ENCODE measurements around the gene FHIT.

FHIT gene

GRCh38 chr3:60228823-60229222 lies 1022.4 kb downstream of the FHIT start:
- intact Hi-C loops (cut with micrococcal nuclease): no loop called here
- Mint-ChIP-seq H3K9me3 (peaks cover 5% of the 10 kb centered on the region), H3K27ac (no peak overlapping the region), H3K36me3 (ENCODE audit: low read depth) (no peaks in the 10 kb centered on the region), H3K4me3 (no peak overlapping the region), H3K27me3 (no peaks in the 10 kb centered on the region), H3K4me1 (ENCODE audit: low read depth) (no peaks in the 10 kb centered on the region)

GRCh38 chr3:60226912-60227311 lies 1024.3 kb downstream of the FHIT start:
- Mint-ChIP-seq H3K4me1 (ENCODE audit: low read depth) (no peaks in the 10 kb centered on the region), H3K27ac (no peak overlapping the region), H3K36me3 (ENCODE audit: low read depth) (no peaks in the 10 kb centered on the region), H3K4me3 (no peak overlapping the region), H3K9me3 (no peaks in the 10 kb centered on the region), H3K27me3 (no peaks in the 10 kb centered on the region)
- intact Hi-C loops (cut with micrococcal nuclease): no loop called here

DNA sequence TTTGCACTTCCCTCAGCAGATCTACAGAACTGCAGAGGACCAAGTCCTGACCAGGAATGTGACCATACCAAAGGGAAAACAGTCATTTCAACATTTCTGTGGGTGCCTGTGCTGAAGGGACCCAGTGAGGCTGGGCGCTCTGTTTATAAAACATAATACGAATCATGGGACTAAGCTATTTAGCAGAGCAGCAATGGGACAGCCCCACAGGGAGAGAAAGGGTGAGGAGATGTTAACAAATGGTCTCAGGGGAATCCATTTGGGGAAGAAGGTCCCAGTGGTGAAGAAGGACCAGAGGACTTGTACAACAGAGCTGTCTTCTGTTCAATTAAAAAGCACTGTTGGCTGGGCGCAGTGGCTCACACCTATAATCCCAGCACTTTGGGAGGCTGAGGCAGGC lies 1025.4 kb downstream of the FHIT start:
- no peaks in the 10 kb centered on the region for H3K27me3 Mint-ChIP-seq
- H3K27ac Mint-ChIP-seq: no peak overlapping the region
- no peaks in the 10 kb centered on the region for H3K36me3 Mint-ChIP-seq (ENCODE audit: low read depth)
- intact Hi-C loops (cut with micrococcal nuclease): no loop called here
- H3K4me1 Mint-ChIP-seq (ENCODE audit: low read depth): no peaks in the 10 kb centered on the region
- H3K9me3 Mint-ChIP-seq: no peaks in the 10 kb centered on the region
- H3K4me3 Mint-ChIP-seq: no peak overlapping the region

- H3K27me3 Mint-ChIP-seq: no peaks in the 10 kb centered on the region
Measured at GRCh38 chr3:60220768-60221167, 1030.5 kb downstream of the FHIT start.

DNA sequence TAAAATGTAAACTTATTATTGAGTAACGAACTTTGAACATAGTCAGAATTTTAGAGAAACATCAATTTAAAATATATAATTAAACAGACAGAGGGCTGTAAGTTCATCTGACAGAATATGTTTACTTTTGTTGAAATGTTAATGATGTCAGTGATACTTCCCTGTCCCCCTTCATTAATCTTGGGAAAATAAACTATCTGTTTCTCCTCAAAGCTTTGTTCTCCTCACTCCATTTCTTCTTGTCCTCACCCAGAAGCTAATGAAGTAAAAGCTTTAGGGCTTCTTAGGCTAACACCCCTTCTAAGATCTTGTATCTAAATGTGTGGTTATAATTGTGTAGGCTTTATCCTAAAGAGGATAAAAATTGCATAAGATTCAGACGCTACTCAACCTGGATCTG lies 1031.8 kb downstream of the FHIT start:
- Mint-ChIP-seq H3K4me3 (no peak overlapping the region), H3K27ac (no peak overlapping the region), H3K9me3 (no peaks in the 10 kb centered on the region), H3K27me3 (no peaks in the 10 kb centered on the region), H3K4me1 (ENCODE audit: low read depth) (no peaks in the 10 kb centered on the region), H3K36me3 (ENCODE audit: low read depth) (no peaks in the 10 kb centered on the region)
- intact Hi-C loops (cut with micrococcal nuclease): no loop called here

More at GRCh38 chr3:60220768-60221167, 1030.5 kb downstream of the FHIT start:
- no peaks in the 10 kb centered on the region for H3K36me3 Mint-ChIP-seq (ENCODE audit: low read depth)
- no peaks in the 10 kb centered on the region for H3K4me1 Mint-ChIP-seq (ENCODE audit: low read depth)
- intact Hi-C loops (cut with micrococcal nuclease): no loop called here
- H3K4me3 Mint-ChIP-seq: no peak overlapping the region
- H3K9me3 Mint-ChIP-seq: no peaks in the 10 kb centered on the region
- H3K27ac Mint-ChIP-seq: no peak overlapping the region

DNA sequence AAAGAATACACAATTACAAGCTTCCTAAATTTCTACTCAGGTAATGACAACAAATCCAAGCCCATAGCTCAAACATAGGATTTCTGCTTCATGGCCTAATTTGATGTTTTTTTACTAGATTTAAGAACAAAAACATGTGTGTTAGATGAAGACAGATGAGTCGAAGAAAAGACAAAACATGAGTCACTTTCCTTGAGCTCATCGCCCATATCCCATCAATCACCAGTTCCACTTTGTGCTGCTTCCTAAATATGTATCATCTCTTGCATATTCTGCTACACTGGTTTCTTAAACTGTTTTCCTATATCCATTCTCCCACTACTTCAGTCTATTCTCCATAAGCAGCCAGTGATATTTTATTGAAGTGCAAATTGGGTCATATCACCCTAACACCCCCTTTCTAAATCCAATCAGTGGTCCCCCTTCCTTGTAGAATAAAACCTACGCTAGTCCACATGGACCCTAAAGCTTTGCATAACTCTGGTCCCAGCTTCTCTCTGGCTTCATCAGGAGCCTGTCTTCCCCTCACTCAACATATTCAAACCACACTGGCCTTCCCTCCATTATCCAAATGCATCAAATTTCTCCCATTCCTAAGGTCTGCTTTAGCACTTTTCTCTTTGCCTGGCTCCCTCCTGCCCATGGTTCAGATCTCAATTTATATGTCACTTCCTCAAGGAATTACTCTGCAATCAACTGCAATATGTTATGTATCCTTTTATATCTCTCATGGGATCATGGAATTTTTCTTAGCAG lies 1033.9 kb downstream of the FHIT start:
- Mint-ChIP-seq H3K27me3 (no peaks in the 10 kb centered on the region), H3K4me3 (no peak overlapping the region), H3K9me3 (no peaks in the 10 kb centered on the region), H3K36me3 (ENCODE audit: low read depth) (no peaks in the 10 kb centered on the region), H3K27ac (no peak overlapping the region), H3K4me1 (ENCODE audit: low read depth) (no peaks in the 10 kb centered on the region)
- intact Hi-C loops (cut with micrococcal nuclease): no loop called here

- Mint-ChIP-seq H3K27ac (no peak overlapping the region), H3K36me3 (ENCODE audit: low read depth) (no peaks in the 10 kb centered on the region), H3K4me3 (no peak overlapping the region), H3K27me3 (no peaks in the 10 kb centered on the region), H3K9me3 (no peaks in the 10 kb centered on the region), H3K4me1 (ENCODE audit: low read depth) (no peaks in the 10 kb centered on the region)
- intact Hi-C loops (cut with micrococcal nuclease): no loop called here
Measured at GRCh38 chr3:60216462-60217075, 1034.7 kb downstream of the FHIT start.

DNA sequence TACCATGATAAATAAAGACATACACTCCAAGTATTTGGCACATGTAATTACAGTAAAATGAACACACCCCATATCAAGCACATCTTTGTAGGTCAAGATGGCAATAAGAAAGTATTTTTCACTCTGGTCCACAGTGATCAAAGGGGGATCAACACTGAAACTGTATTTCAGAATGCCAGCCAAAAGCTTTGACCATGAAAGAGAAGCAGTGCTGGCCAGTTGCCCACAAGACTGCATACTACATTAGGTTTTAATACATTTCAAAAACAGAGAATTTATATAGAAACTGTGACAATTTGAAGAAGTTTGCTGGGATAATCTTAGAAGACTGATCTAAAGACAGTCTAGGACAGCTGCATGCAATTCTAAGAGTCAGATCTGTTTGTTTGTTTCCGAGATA lies 1035.3 kb downstream of the FHIT start:
- H3K9me3 Mint-ChIP-seq: no peaks in the 10 kb centered on the region
- no peaks in the 10 kb centered on the region for H3K36me3 Mint-ChIP-seq (ENCODE audit: low read depth)
- no peaks in the 10 kb centered on the region for H3K4me1 Mint-ChIP-seq (ENCODE audit: low read depth)
- intact Hi-C loops (cut with micrococcal nuclease): no loop called here
- H3K4me3 Mint-ChIP-seq: no peak overlapping the region
- no peaks in the 10 kb centered on the region for H3K27me3 Mint-ChIP-seq
- H3K27ac Mint-ChIP-seq: no peak overlapping the region

DNA sequence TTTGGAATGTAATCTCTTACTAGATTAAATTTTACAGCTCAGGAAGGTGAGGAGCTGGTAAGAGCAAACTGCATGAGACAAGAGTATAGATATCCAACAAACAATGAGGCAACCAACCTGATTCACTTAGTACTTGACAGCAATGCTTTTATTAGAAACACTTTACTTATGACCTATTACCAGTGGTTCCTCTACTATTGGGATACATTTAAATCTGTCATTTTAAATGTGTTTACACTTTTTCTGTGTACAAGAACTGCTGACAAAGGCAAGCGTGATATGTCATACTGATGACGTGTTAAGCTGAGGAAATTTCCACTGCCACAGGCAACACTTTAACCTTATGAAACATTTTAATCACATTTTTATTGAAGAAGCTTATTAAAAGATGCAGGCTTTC lies 1043.3 kb downstream of the FHIT start:
- Mint-ChIP-seq H3K9me3 (no peaks in the 10 kb centered on the region), H3K27me3 (no peaks in the 10 kb centered on the region), H3K4me3 (no peak overlapping the region), H3K36me3 (ENCODE audit: low read depth) (no peaks in the 10 kb centered on the region), H3K4me1 (ENCODE audit: low read depth) (no peaks in the 10 kb centered on the region), H3K27ac (no peak overlapping the region)
- intact Hi-C loops (cut with micrococcal nuclease): no loop called here

- no peaks in the 10 kb centered on the region for H3K9me3 Mint-ChIP-seq
- H3K4me1 Mint-ChIP-seq (ENCODE audit: low read depth): no peaks in the 10 kb centered on the region
- H3K27me3 Mint-ChIP-seq: no peaks in the 10 kb centered on the region
- H3K27ac Mint-ChIP-seq: no peak overlapping the region
- intact Hi-C loops (cut with micrococcal nuclease): no loop called here
- H3K36me3 Mint-ChIP-seq (ENCODE audit: low read depth): no peaks in the 10 kb centered on the region
- H3K4me3 Mint-ChIP-seq: no peak overlapping the region
Measured at GRCh38 chr3:60206206-60206605, 1045.0 kb downstream of the FHIT start.

DNA sequence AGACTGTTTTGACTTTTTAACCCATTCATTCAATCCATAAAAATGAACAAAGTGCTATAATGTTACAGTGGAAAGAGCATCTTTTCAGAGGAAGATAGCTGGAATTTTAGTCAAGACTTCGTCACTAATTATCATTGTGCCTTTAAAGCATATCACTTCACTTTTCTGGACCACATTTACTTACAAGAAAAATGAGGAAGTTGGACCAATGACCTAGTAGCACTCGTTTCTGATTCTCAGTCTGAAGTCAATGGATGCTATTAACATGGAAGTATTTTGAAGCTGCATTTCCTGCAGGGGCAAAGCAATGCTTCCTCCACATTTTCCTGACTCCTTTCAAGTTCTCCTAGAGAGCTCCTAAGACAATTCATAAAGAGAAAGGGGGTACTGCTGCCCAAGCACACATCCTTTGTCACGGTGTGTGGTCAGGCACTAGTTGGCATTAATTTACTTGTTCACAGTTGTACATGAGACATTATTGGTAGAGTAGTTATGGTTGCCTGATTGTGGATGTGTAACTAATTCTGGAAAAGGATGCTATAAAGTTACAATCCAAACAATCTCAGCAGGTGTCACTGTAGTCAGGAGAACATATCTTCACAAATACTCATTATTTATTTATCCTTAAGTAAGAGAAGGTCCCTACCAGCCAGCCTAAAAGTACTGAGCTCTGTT lies 1049.1 kb downstream of the FHIT start:
- Mint-ChIP-seq H3K27me3 (no peaks in the 10 kb centered on the region), H3K9me3 (no peaks in the 10 kb centered on the region), H3K27ac (no peak overlapping the region), H3K36me3 (ENCODE audit: low read depth) (no peaks in the 10 kb centered on the region), H3K4me3 (no peak overlapping the region), H3K4me1 (ENCODE audit: low read depth) (no peaks in the 10 kb centered on the region)
- intact Hi-C loops (cut with micrococcal nuclease): no loop called here

DNA sequence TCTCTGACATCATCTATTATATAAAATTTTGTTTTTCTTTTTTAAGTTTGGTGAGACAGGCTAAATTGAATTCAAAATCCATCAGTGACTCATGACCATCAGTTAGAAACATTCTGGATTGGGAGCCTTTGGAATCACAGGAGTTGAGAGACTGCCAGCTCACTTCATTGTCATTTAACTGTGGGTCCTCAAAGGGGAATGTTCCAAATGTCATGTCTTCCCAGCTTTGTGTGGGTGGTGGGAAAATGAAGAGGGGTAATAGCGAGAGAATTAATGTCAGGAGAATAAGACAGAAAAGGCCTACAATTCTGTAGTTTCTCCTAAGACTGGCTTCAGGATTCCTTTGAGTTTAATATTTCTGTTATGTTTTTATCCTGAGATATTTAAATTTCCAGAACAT lies 1051.9 kb downstream of the FHIT start:
- intact Hi-C loops (cut with micrococcal nuclease): no loop called here
- Mint-ChIP-seq H3K27ac (no peak overlapping the region), H3K4me3 (no peak overlapping the region), H3K36me3 (ENCODE audit: low read depth) (no peaks in the 10 kb centered on the region), H3K4me1 (ENCODE audit: low read depth) (no peaks in the 10 kb centered on the region), H3K27me3 (no peaks in the 10 kb centered on the region), H3K9me3 (no peaks in the 10 kb centered on the region)

DNA sequence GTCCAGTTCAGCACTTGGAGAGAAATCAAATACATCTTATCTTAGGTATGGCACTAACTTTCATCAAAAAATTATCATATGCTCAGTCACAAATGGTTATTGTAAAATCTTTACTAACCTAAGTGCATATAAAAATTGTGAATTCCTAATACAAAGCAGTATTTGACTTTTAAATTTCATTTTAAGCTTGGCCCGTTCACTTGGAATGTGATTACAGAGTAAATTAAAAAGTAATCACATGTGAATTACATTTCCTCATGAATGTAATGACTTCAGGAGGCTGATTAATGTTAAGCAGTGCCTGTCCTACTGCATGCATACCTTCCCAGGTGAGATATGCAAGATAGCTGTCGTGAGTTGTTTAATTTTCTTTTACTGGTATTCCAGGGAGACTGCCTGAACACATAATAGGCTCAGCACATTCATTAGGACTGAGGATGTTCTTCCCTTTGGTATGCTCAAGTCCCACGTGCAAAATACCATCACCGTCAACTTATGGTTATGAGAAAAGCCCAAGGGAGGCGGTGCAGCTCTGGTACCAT lies 1053.0 kb downstream of the FHIT start:
- Mint-ChIP-seq H3K36me3 (ENCODE audit: low read depth) (no peaks in the 10 kb centered on the region), H3K4me1 (ENCODE audit: low read depth) (no peaks in the 10 kb centered on the region), H3K4me3 (no peak overlapping the region), H3K27ac (no peak overlapping the region), H3K27me3 (no peaks in the 10 kb centered on the region), H3K9me3 (no peaks in the 10 kb centered on the region)
- intact Hi-C loops (cut with micrococcal nuclease): no loop called here

- Mint-ChIP-seq H3K36me3 (ENCODE audit: low read depth) (no peaks in the 10 kb centered on the region), H3K27me3 (no peaks in the 10 kb centered on the region), H3K9me3 (no peaks in the 10 kb centered on the region), H3K4me3 (no peak overlapping the region), H3K4me1 (ENCODE audit: low read depth) (peaks cover 8% of the 10 kb centered on the region), H3K27ac (no peak overlapping the region)
- intact Hi-C loops (cut with micrococcal nuclease): no loop called here
Measured at GRCh38 chr3:60192297-60193114, 1058.7 kb downstream of the FHIT start.

Data from dendritic cell treated with granulocyte-macrophage colony-stimulating factor and Interleukin-4, amounts not matched to agents 40 ng/mL and 50 ng/mL, for 4 days (primary cell).